GM19455 (cell line): ENCODE results near the gene MVD.

Experiments used
- ATAC-seq: cut with Tn5 transposase; IDR thresholded peaks from one replicate; pipeline ENCODE4 v1.9.1; 2021; ENCODE audit not compliant: unreplicated experiment

The MVD gene

GRCh38 chr16:88640498-88641247 lies 22.2 kb downstream of the MVD start:
- ATAC-seq, result no peak

GRCh38 chr16:88640039-88640495 lies 22.8 kb downstream of the MVD start:
- no peak for ATAC-seq

DNA sequence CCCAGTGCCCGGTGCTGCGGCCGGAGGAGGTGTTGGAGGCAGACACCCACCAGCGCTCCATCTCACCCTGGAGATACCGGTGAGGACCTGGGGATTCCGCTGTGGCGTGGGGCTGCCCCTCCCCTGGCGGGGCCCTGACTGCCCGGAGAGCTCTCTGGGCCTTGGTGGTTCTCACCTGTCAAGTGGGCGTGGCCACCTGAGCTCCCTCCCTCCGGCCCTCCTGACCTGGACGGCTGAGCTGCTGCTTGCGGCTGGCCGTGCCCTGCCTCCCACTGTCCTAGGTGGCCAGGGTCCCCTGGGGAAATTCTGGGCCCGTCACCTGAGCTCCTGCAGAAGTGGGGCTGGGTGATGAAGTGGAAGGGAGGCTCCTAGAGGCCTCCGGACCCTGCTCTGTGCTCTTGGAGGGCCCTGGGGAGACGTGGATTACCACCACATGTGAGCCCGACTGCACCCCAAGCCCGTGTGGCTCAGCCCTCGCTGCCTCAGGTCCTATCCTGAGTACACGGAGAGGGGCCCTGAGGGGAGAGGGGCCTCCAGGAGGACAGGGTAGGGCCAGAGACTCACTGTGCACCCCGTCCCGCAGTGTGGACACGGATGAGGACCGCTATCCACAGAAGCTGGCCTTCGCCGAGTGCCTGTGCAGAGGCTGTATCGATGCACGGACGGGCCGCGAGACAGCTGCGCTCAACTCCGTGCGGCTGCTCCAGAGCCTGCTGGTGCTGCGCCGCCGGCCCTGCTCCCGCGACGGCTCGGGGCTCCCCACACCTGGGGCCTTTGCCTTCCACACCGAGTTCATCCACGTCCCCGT lies 23.5 kb downstream of the MVD start:
- ATAC-seq, result no peak

- ATAC-seq, result no peak
These were observed 24.3 kb downstream of the MVD start, which contains the start of gene IL17C for GRCh38 chr16:88638323-88639230. IL17C (plus strand) TSS chr16:88638572; CDS start chr16:88638642, 70 bp downstream.

DNA sequence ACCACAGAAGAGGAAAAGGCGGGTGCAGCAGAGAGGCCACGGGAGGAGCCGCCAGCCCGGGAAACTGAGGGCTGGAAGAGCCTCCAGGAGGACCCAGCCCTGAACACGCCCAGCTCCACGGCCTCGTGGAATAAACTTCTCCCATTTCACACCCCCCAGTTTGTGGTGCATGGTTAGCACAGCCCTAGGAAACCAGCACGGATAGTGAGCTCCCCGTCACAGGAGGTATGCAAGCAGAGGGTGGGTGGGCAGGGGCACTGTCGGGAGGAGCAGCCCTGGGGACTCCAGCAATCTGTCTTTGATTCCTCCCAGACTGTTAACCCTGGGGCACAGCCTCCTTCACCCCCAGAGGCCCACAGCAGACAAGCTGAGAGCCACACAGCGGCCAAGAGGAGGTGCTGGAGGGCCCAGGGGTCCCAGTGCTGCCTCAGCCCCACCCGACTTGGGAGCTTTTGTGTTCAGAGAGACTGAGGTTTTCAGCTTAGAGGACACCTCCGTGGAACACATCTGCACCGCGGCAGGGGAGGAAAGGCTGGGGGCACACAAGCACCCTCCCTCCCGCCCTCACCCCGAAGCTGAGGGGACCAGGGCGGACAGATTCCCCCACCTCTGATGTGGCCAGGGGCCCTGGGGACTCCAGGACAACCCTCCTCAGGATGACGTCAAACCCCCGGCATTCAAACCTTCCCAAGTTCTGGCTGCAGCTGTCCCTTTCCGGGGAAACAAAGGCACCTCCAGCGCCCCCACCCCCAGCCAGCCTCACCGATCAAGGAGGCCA lies 26.2 kb downstream of the MVD start:
- no peak for ATAC-seq

- no peak for ATAC-seq
These were observed 27.1 kb downstream of the MVD start for GRCh38 chr16:88635671-88636319.

GRCh38 chr16:88634994-88635670 lies 27.8 kb downstream of the MVD start:
- ATAC-seq, result no peak

GRCh38 chr16:88634141-88634993 lies 28.5 kb downstream of the MVD start:
- peak; percentile 45 for ATAC-seq

DNA sequence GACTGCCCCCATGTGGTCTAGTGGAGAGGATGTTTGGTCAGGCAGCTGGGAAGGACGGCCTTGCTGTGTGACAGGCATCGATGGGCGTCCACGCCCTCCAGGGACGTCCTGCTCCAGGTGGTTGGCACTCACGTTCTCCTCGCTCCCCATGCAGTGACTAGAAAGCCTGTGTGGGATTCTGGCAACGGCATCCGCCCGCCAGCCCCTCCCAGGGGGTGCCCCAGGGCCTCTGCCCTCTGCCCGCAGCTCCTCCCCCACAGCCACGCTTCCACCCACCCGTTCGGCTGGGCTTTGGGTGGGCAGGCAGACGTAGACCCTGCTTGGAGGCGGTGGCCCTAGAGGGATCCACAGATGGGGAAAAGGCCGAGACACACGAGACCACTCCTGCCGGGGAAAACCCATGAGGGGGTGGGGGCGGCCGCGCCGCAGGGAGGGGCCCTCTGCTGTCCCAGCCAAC lies 29.2 kb downstream of the MVD start:
- ATAC-seq, result peak; percentile 16

GRCh38 chr16:88632587-88632930 lies 30.3 kb downstream of the MVD start:
- ATAC-seq, result no peak

GRCh38 chr16:88631920-88632586 lies 30.8 kb downstream of the MVD start:
- no peak for ATAC-seq

- no peak for ATAC-seq
These were observed 31.5 kb downstream of the MVD start for GRCh38 chr16:88631384-88631783.

DNA sequence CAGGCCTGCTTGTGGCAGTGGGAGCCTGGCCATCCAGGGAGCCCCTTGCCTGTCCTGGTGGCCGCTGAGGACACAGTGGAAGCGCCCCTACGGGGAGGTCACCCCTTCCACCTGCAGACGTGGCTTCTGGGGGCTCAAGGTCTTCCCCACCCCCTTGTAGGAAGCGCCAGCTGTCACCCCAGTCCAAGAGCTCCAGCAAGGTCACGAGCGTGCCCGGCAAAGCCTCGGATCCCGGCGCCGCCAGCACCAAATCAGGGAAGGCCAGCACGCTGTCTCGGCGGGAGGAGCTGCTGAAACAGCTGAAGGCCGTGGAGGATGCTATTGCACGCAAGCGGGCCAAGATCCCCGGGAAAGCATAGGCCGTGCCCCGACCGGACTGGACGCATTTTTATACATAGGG lies 31.9 kb downstream of the MVD start:
- ATAC-seq, result no peak

- ATAC-seq, result no peak
These were observed 32.5 kb downstream of the MVD start for GRCh38 chr16:88630433-88630832.

DNA sequence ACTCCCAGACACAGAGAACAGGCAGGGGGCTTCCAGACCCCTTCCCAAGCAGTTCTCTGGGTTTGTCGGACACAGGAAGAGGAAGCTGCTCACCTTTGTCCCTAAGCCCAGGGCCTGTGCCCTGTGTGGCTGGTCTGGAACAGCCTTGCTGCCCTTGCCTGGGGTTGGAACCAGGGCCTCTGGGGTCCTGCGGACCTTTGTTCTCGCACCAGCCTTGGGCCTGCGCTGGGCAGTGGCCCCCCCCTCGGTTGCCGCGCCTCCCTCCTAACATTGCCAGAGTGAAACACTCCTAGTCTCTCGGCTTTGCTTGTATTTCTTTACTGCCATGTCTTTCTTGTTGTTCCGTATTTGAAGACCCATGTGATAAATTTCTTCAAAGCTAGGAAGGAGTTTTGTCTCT lies 33.1 kb downstream of the MVD start:
- no peak for ATAC-seq

DNA sequence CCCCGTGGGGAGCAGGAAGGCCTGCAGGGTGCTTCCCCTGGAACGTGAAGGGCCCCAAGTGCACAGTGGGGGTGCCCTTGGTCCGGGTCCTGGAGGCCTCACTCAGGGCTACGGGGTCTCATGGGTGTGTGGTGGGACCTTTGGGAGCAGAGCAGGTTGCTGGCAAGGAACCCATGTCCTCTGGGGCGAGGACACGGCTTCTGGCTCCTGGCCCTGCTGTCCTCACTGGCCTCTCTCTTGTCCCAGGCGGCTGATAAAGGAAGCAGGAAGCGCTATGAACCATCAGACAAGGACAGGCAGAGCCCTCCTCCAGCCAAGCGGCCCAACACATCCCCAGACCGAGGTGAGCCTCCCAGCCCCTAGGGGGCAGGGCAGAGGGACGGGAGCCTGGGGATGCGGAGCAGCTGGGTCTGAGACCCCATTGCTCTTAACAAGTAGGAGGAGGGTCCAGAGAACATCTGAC lies 34.3 kb downstream of the MVD start:
- no peak for ATAC-seq

DNA sequence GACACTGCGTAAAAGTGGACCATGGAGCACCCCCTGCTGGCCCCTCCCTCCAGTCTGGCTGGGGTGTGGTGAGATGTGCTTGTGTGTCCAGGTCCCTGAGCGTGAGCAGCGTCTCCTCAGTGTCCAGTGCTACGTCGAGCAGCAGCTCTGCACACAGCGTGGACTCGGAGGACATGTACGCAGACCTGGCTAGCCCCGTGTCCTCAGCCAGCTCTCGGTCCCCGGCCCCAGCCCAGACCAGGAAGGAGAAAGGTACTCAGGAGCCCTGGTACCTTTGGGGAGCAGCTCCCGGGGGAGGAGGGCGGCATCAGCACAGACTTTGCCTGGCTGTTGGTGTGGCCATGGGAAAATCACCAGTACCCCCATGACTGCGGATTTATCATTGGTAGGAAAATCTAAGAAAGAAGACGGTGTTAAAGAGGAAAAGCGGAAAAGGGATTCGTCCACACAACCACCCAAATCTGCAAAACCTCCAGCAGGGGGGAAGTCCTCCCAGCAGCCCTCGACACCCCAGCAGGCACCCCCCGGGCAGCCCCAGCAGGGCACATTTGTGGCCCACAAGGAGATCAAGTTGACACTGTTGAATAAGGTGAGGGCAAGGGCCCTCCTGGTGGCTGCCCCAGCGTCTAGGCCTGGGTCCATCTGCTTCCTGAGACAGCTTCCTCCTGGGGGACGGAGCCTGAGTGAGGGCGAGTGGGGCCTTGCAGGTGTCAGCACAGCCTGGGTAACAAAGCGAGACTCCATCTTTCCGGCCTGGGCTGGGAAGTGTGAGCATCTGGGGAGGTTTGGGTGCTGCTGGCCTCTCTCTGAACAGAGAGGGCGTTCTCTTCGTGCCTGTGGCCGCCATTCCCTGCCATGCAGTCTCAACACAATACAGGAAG lies 35.1 kb downstream of the MVD start:
- ATAC-seq, result no peak
